ENCODE results near the gene TAF11L4. TPM values are rescaled to one million over a fixed set of nuclear protein-coding genes. Genes with fewer than 3 reads are reported as not detected.
"Not testable (repeated sequence)": the region's sequence is repeated elsewhere in the genome, so short reads cannot be mapped to it uniquely, and the experiment has no call there.

TAF11L4 gene
- not detected in 2 replicates for total RNA-seq (2014; rRNA removed; shearing (Covaris generic))

GRCh38 chr5:17521501-17521900 lies at the start of gene TAF11L4:
Gene TAF11L4 (plus strand): TSS chr5:17521801.
- H3K36me3 ChIP-seq; DNase-seq (ENCODE audit: low read depth in 1 of 2, low spot score in 2 of 2); H3K27ac ChIP-seq; H3K4me1 ChIP-seq (replicated peaks); H3K4me3 ChIP-seq; H3K27me3 ChIP-seq (replicated peaks); H3K9me3 ChIP-seq (replicated peaks): not testable (repeated sequence)

GRCh38 chr5:17475064-17475463 lies 46.5 kb upstream of the TAF11L4 start:
- not testable (repeated sequence) for H3K27ac ChIP-seq; H3K4me1 ChIP-seq (replicated peaks); H3K27me3 ChIP-seq (replicated peaks); DNase-seq (ENCODE audit: low read depth in 1 of 2, low spot score in 2 of 2); H3K36me3 ChIP-seq; H3K4me3 ChIP-seq; H3K9me3 ChIP-seq (replicated peaks)

- Histone ChIP-seq H3K27ac (no peak overlapping the region), H3K4me3 (no peak overlapping the region)
- DNase-seq (ENCODE audit: low read depth in 1 of 2, low spot score in 2 of 2) = no peak
These were observed 44.6 kb upstream of the TAF11L4 start for GRCh38 chr5:17477043-17477442.

DNA sequence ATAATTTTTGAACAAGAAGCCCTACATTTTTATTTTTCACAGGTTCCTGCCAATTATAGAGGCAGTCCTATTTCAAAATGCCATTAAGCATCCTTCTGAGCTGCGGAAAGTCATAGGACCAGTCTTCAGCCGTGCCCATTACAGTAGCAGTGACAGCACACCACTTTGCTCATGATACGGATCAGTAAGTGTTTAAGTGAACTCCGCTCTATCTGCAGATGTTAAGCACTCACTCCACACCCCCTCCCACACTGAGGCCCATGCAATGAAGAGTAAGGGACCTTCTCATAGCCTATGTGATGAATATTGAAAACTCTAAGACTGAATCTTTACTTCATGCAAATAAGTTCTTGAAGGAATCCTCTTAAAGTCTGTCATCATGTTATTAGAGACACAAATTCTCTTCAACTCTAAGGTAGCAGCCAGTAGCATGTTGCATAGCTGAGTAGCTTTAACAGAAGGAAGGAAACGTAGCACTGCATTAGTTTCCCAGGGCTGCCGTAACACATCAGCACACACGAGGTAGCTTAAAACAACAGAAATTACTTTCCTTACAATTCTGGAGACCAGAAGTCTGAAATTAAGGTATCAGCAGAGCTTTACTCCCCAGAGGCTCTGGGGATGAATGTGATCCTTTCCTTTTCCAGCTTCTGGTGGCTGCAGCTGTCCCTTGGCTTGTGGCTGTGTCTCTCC lies 43.9 kb upstream of the TAF11L4 start:
- Histone ChIP-seq H3K36me3 (no peaks in the 10 kb centered on the region), H3K4me3 (no peak overlapping the region), H3K27ac (no peak overlapping the region), H3K27me3 (replicated peaks) (0 out of 2 replicates have a peak, but pooled peaks cover 6% of the 10 kb centered on the region), H3K9me3 (replicated peaks) (no peaks in the 10 kb centered on the region), H3K4me1 (replicated peaks) (no peaks in the 10 kb centered on the region)
- no peak for DNase-seq (ENCODE audit: low read depth in 1 of 2, low spot score in 2 of 2)

More at GRCh38 chr5:17477043-17477442, 44.6 kb upstream of the TAF11L4 start:
- H3K4me1 ChIP-seq (replicated peaks) = no peaks in the 10 kb centered on the region
- H3K27me3 ChIP-seq (replicated peaks) = 0 out of 2 replicates have a peak, but pooled peaks cover 3% of the 10 kb centered on the region
- no peaks in the 10 kb centered on the region for H3K36me3 ChIP-seq
- no peaks in the 10 kb centered on the region for H3K9me3 ChIP-seq (replicated peaks)

GRCh38 chr5:17481378-17481777 lies 40.2 kb upstream of the TAF11L4 start:
- H3K9me3 ChIP-seq (replicated peaks) = no peaks in the 10 kb centered on the region
- H3K27me3 ChIP-seq (replicated peaks) = 0 out of 2 replicates have a peak, but pooled peaks cover 9% of the 10 kb centered on the region
- H3K4me1 ChIP-seq (replicated peaks) = no peaks in the 10 kb centered on the region
- H3K4me3 ChIP-seq = no peak overlapping the region
- no peak overlapping the region for H3K27ac ChIP-seq
- DNase-seq (ENCODE audit: low read depth in 1 of 2, low spot score in 2 of 2) = no peak
- no peaks in the 10 kb centered on the region for H3K36me3 ChIP-seq

GRCh38 chr5:17482790-17483189 lies 38.8 kb upstream of the TAF11L4 start:
- H3K27ac ChIP-seq = no peak overlapping the region
- 0 out of 2 replicates have a peak, but pooled peaks cover 9% of the 10 kb centered on the region for H3K27me3 ChIP-seq (replicated peaks)
- H3K9me3 ChIP-seq (replicated peaks) = no peaks in the 10 kb centered on the region
- no peak for DNase-seq (ENCODE audit: low read depth in 1 of 2, low spot score in 2 of 2)
- H3K4me3 ChIP-seq = no peak overlapping the region
- H3K36me3 ChIP-seq = no peaks in the 10 kb centered on the region
- no peaks in the 10 kb centered on the region for H3K4me1 ChIP-seq (replicated peaks)

- DNase-seq (ENCODE audit: low read depth in 1 of 2, low spot score in 2 of 2); H3K4me3 ChIP-seq; H3K27ac ChIP-seq; H3K4me1 ChIP-seq (replicated peaks); H3K9me3 ChIP-seq (replicated peaks); H3K27me3 ChIP-seq (replicated peaks); H3K36me3 ChIP-seq: not testable (repeated sequence)
These were observed 35.0 kb upstream of the TAF11L4 start for GRCh38 chr5:17486464-17487173.

DNA sequence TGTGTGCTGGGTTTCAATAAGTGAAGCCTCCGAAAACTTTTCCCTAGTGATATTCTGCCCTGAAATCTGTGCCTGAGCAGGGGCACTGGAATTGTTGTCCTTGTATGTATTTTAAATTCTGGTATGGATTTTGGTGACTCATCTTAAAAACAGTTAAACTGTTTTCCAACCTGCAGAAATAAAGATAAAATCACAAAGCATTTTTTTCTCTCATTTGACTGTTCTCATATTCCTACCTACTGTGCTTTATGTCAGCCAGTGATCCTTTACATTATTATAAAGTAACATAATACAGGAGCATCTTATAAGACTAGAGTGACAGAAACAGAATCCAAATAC lies 34.5 kb upstream of the TAF11L4 start:
- Histone ChIP-seq H3K27ac (no peak overlapping the region), H3K36me3 (no peaks in the 10 kb centered on the region), H3K4me3 (no peak overlapping the region), H3K4me1 (replicated peaks) (no peaks in the 10 kb centered on the region), H3K27me3 (replicated peaks) (0 out of 2 replicates have a peak, but pooled peaks cover 6% of the 10 kb centered on the region), H3K9me3 (replicated peaks) (no peaks in the 10 kb centered on the region)
- DNase-seq (ENCODE audit: low read depth in 1 of 2, low spot score in 2 of 2) = no peak

GRCh38 chr5:17491257-17491656 lies 30.3 kb upstream of the TAF11L4 start:
- not testable (repeated sequence) for H3K4me1 ChIP-seq (replicated peaks); DNase-seq (ENCODE audit: low read depth in 1 of 2, low spot score in 2 of 2); H3K27ac ChIP-seq; H3K9me3 ChIP-seq (replicated peaks); H3K27me3 ChIP-seq (replicated peaks); H3K36me3 ChIP-seq; H3K4me3 ChIP-seq

DNA sequence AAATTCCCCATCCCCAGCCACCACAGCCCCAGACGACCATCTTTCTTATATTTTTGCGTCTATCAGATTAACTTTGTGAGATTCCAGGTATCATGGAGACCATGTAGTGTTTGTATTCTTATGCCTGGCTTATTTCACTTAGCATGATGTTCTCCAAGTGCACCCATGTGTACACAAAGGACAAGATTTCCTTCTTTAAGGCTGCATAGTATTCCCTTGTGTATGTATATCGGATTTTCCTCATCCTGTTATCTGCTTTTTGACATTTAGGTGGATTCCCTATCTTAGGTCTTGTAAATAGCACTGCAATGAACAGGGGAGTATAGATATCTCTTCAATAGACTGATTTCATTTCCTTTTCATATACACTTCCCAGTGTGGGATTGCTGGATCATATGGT lies 28.8 kb upstream of the TAF11L4 start:
- DNase-seq (ENCODE audit: low read depth in 1 of 2, low spot score in 2 of 2) = no peak
- no peaks in the 10 kb centered on the region for H3K9me3 ChIP-seq (replicated peaks)
- H3K36me3 ChIP-seq = no peaks in the 10 kb centered on the region
- H3K27ac ChIP-seq = no peak overlapping the region
- no peak overlapping the region for H3K4me3 ChIP-seq
- H3K27me3 ChIP-seq (replicated peaks) = no peaks in the 10 kb centered on the region
- H3K4me1 ChIP-seq (replicated peaks) = no peaks in the 10 kb centered on the region

- Histone ChIP-seq H3K27ac (no peak overlapping the region), H3K4me1 (replicated peaks) (no peaks in the 10 kb centered on the region; the same call in 1 of the 2 replicates), H3K27me3 (replicated peaks) (no peaks in the 10 kb centered on the region), H3K4me3 (no peak overlapping the region), H3K9me3 (replicated peaks) (no peaks in the 10 kb centered on the region), H3K36me3 (no peaks in the 10 kb centered on the region)
- DNase-seq (ENCODE audit: low read depth in 1 of 2, low spot score in 2 of 2) = no peak
These were observed 24.2 kb upstream of the TAF11L4 start for GRCh38 chr5:17497446-17497845.

DNA sequence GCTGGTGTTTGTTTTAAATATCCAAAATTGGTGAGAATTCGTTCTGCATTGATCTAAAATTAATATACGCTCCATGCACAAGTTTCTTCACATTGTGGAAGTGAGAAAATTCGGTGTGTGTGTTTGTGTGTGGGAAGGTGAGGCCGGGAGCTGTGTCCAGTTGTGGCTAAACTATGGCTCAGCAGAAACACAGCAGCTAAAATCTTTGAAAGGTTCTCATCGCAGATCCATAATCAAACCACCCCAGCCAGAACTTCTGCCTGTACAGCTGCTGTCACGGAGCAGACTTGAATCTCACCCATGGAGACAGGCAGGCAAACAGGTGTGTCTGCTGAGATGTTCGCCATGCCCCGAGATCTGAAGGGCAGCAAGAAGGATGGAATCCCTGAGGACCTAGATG lies 23.7 kb upstream of the TAF11L4 start, which contains the start of gene TAF11L2:
Gene TAF11L2 (plus strand): TSS at position 301 of the 400 bp plus-strand sequence.
- DNase-seq (ENCODE audit: low read depth in 1 of 2, low spot score in 2 of 2); H3K4me1 ChIP-seq (replicated peaks); H3K9me3 ChIP-seq (replicated peaks); H3K27ac ChIP-seq; H3K27me3 ChIP-seq (replicated peaks); H3K4me3 ChIP-seq; H3K36me3 ChIP-seq: not testable (repeated sequence)

DNA sequence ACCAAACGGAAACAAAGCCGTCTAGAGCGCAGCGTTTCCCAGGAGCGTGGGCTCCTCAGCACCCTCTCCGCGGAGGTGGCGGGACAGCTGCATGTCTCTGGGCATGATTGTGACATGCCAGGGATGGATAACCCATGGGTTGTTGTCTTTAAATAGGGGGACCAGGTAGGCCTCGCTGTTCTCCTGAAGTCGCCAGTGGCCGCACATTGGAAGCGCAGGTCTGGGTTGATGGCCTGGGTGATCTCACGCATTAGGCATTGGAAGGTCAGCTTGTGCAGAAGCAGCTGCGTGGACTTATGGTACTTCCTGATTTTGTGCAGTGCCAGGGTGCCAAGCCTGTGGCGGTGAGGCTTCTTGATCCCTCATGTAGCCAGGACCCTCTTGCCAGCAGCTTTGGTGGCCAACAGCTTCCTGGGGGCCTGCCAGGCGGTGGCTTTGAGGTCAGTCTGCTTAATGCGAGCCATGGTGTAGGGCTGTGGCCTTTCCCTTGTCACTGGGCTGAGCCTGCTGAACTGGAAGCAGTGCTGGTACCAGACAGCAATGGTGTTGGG lies 9.8 kb upstream of the TAF11L4 start:
- DNase-seq (ENCODE audit: low read depth in 1 of 2, low spot score in 2 of 2) = no peak
- H3K4me1 ChIP-seq (replicated peaks) = no peaks in the 10 kb centered on the region
- no peaks in the 10 kb centered on the region for H3K9me3 ChIP-seq (replicated peaks)
- H3K27me3 ChIP-seq (replicated peaks) = no peaks in the 10 kb centered on the region
- no peak overlapping the region for H3K4me3 ChIP-seq
- H3K36me3 ChIP-seq = no peaks in the 10 kb centered on the region
- no peak overlapping the region for H3K27ac ChIP-seq

DNA sequence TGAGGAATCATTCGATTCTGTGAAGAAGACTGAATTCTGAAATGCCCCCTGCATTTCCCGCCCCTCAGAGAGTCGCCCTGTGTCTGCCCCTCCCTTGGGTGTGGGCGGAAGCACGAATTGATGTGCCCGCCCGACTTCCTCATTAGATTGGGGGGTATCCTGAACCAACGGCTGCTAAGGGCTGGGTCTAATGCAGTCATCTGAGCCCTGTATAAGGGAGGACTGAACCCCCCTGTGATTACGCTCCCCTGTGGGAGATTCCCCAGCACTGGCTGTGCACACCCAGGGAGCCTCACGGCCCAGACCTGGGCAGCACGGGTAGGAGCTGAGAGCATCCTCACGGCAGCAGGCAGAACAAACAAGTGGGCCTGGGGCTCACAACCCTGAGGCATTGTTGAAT lies 4.1 kb upstream of the TAF11L4 start:
- not testable (repeated sequence) for H3K27ac ChIP-seq; H3K36me3 ChIP-seq; H3K4me1 ChIP-seq (replicated peaks); H3K9me3 ChIP-seq (replicated peaks); DNase-seq (ENCODE audit: low read depth in 1 of 2, low spot score in 2 of 2); H3K4me3 ChIP-seq; H3K27me3 ChIP-seq (replicated peaks)
